Natural killer cell (primary cell): ENCODE measurements around the gene METTL1. TPM values are rescaled to one million over a fixed set of nuclear protein-coding genes. Genes with fewer than 3 reads are reported as not detected.

ENCODE experiments used
- ATAC-seq, 3 donors: fragments of 150-1000 bp in 2 of 3; fragments of 200-7000 bp in 1 of 3; cut with Tn5 transposase; 1 replicate in 1 of 3; 2 replicates in 2 of 3; pipeline ENCODE4 v1.10.0; 2021; ENCODE audit warnings: mild to moderate bottlenecking in 2 of 3, moderate library complexity in 2 of 3
- DNase-seq, 2 donors: peaks; one replicate each; pipeline versions ENCODE4 v3.0.0 to v3.0.0-alpha.2; 2013 to 2021; ENCODE audit warnings: mixed read lengths in 1 of 2
- H3K27ac ChIP-seq: one replicate; pipeline ENCODE4 v1.5.1; 2013; ENCODE audit warnings: mild to moderate bottlenecking, low read length
- H3K27me3 ChIP-seq: one replicate; pipeline ENCODE4 v1.6.1; 2013; ENCODE audit warnings: low read length; ENCODE audit not compliant: control insufficient read depth, insufficient read depth
- H3K36me3 ChIP-seq: one replicate; pipeline ENCODE4 v1.6.1; 2013; ENCODE audit warnings: low read length; ENCODE audit not compliant: control insufficient read depth, insufficient read depth
- H3K4me1 ChIP-seq: one replicate; pipeline ENCODE4 v1.6.1; 2013; ENCODE audit warnings: low read length; ENCODE audit not compliant: control insufficient read depth, insufficient read depth
- H3K4me3 ChIP-seq: one replicate; pipeline ENCODE4 v1.5.1; 2013; ENCODE audit warnings: low read length
- H3K9me3 ChIP-seq: one replicate; pipeline ENCODE4 v1.6.1; 2013; ENCODE audit warnings: low read length; ENCODE audit not compliant: control insufficient read depth, insufficient read depth
- H3K27ac Mint-ChIP-seq, 2 donors: one replicate each; pipeline ENCODE4 v1.8.0; 2022; ENCODE audit warnings: mild to moderate bottlenecking in 2 of 2, mixed read lengths in 2 of 2, moderate library complexity in 1 of 2
- H3K27me3 Mint-ChIP-seq, 2 donors: one replicate each; pipeline ENCODE4 v1.8.0; 2022; ENCODE audit warnings: low read depth in 2 of 2, mixed read lengths in 2 of 2
- H3K36me3 Mint-ChIP-seq: one replicate; pipeline ENCODE4 v1.8.0; 2022; ENCODE audit warnings: mixed read lengths
- H3K4me1 Mint-ChIP-seq, 2 donors: one replicate each; pipeline ENCODE4 v1.8.0; 2022; ENCODE audit warnings: mixed read lengths in 2 of 2
- H3K4me3 Mint-ChIP-seq: one replicate; pipeline ENCODE4 v1.8.0; 2022; ENCODE audit warnings: mild to moderate bottlenecking, moderate library complexity, mixed read lengths
- H3K9me3 Mint-ChIP-seq, 2 donors: one replicate each; pipeline ENCODE4 v1.8.0; 2022; ENCODE audit warnings: mixed read lengths in 2 of 2
- WGBS: methylation state at CpG from one replicate; pipeline ENCODE4 v1.1.7; 2013; ENCODE audit warnings: missing lambda C conversion rate; ENCODE audit not compliant: insufficient coverage; 5-methylcytosine and 5-hydroxymethylcytosine counted together
- intact Hi-C: fragments of 100-400 bp; cut with micrococcal nuclease; formaldehyde crosslinking; loops from one replicate; pipeline ENCODE4 v1.14.2; 2022
- total RNA-seq, 4 donors: library from RNA; stranded (reverse); fragments of 120-200 nt in 1 of 4; gene quantifications; one replicate each; pipeline versions ENCODE4 v1.2.3 to v1.2.4, GENCODE V29; 2013 to 2022
- TF ChIP-seq, protein P1 (sequence below): fragments of 200-600 bp; IDR thresholded peaks from one replicate; pipeline ENCODE4 v1.8.0; 2022; ENCODE audit warnings: antibody characterized with exemption

The METTL1 gene
- total RNA-seq, 3 donors from 2014 or later (not counting 1 experiment from before 2014, with no cell fraction given): 8.0 to 12.5 (median 8.8) TPM

DNA sequence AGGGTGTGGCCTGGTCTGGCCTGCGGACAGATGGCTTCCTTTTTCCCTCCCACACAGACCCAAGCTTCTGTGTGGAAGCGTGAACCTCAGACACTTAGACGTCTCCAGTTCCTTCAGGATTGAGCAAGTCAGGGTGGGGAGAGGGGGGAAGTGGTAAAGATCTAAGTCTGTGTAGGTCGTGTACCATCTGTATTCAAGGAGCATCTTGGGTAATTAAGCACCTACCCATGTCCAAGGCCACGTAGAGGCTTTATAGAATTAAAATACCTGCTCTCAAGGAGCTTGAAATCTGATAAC, 44.9 kb upstream of the METTL1 start:
- ATAC-seq (no peak), DNase-seq (no peak)
- TF ChIP-seq, protein P1, sequence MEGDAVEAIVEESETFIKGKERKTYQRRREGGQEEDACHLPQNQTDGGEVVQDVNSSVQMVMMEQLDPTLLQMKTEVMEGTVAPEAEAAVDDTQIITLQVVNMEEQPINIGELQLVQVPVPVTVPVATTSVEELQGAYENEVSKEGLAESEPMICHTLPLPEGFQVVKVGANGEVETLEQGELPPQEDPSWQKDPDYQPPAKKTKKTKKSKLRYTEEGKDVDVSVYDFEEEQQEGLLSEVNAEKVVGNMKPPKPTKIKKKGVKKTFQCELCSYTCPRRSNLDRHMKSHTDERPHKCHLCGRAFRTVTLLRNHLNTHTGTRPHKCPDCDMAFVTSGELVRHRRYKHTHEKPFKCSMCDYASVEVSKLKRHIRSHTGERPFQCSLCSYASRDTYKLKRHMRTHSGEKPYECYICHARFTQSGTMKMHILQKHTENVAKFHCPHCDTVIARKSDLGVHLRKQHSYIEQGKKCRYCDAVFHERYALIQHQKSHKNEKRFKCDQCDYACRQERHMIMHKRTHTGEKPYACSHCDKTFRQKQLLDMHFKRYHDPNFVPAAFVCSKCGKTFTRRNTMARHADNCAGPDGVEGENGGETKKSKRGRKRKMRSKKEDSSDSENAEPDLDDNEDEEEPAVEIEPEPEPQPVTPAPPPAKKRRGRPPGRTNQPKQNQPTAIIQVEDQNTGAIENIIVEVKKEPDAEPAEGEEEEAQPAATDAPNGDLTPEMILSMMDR: no peak
- intact Hi-C loops: no loop called here
- no peaks in the 10 kb centered on the region for H3K27me3 Mint-ChIP-seq
- H3K4me1 Mint-ChIP-seq: peaks cover 7 to 10% of the 10 kb centered on the region in 2 donors
- H3K4me1 ChIP-seq: no peaks in the 10 kb centered on the region
- H3K27me3 ChIP-seq: no peaks in the 10 kb centered on the region
- peak overlapping the region in 1 of 2 donors; percentile 11 for H3K27ac Mint-ChIP-seq
- H3K27ac ChIP-seq: no peak overlapping the region
- WGBS: 18% methylated on average over 2 of the region's 5 CpGs
- no peak overlapping the region for H3K4me3 Mint-ChIP-seq
- H3K9me3 Mint-ChIP-seq: no peaks in the 10 kb centered on the region
- peaks cover 14% of the 10 kb centered on the region for H3K36me3 ChIP-seq
- H3K9me3 ChIP-seq: no peaks in the 10 kb centered on the region
- H3K4me3 ChIP-seq: no peak overlapping the region
- no peaks in the 10 kb centered on the region for H3K36me3 Mint-ChIP-seq

DNA sequence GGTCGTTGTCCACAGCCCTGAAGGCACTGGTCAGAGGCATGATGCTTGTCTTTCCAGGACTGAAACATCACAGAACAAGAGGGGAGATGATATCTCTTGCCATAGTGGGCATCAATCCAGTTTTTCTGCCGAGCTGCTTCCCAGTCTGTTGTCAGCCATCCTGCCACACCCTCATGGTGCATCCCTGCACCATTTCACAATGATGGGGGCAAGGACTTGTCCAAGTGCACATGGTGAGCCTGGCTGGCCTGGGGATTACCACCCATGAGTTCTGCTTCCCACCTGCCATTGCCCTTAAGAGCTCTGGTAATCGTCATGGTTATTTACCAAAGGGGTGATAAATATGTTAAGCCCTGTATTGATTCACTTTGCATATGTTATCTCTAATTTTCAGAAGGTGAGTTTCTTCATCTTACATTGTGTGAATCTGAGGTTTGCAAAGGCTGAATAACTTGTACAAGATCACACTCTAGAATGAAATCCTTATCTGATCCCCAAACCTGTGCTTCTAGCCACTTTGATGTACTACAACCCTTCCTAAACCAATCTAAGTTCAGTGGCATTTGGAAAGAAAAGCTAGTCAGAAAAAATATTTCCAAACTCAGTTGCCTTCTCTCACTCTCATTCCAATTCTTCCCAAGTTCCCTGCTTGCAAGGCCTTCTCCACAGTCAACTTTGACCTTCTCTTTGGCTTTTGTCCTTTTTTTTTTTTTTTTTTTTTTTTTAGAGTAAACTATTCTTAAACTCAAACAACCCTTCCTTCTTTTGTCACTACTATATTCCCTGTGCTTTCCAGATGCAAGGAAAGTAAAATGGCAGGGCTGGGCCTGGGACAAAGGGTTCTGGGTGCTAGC, 44.3 kb upstream of the METTL1 start:
- Mint-ChIP-seq H3K4me3 (no peak overlapping the region), H3K9me3 (no peaks in the 10 kb centered on the region), H3K4me1 (peaks cover 7 to 10% of the 10 kb centered on the region in 2 donors), H3K36me3 (no peaks in the 10 kb centered on the region), H3K27ac (peak overlapping the region in 1 of 2 donors; percentile 11), H3K27me3 (no peaks in the 10 kb centered on the region)
- intact Hi-C loops: no loop called here
- 83% methylated on average over 3 of the region's 3 CpGs for WGBS
- Histone ChIP-seq H3K9me3 (no peaks in the 10 kb centered on the region), H3K27ac (no peak overlapping the region), H3K36me3 (peaks cover 9% of the 10 kb centered on the region), H3K27me3 (no peaks in the 10 kb centered on the region), H3K4me1 (no peaks in the 10 kb centered on the region), H3K4me3 (no peak overlapping the region)
- DNase-seq (no peak), ATAC-seq (no peak)
- TF ChIP-seq, protein P1: no peak

DNA sequence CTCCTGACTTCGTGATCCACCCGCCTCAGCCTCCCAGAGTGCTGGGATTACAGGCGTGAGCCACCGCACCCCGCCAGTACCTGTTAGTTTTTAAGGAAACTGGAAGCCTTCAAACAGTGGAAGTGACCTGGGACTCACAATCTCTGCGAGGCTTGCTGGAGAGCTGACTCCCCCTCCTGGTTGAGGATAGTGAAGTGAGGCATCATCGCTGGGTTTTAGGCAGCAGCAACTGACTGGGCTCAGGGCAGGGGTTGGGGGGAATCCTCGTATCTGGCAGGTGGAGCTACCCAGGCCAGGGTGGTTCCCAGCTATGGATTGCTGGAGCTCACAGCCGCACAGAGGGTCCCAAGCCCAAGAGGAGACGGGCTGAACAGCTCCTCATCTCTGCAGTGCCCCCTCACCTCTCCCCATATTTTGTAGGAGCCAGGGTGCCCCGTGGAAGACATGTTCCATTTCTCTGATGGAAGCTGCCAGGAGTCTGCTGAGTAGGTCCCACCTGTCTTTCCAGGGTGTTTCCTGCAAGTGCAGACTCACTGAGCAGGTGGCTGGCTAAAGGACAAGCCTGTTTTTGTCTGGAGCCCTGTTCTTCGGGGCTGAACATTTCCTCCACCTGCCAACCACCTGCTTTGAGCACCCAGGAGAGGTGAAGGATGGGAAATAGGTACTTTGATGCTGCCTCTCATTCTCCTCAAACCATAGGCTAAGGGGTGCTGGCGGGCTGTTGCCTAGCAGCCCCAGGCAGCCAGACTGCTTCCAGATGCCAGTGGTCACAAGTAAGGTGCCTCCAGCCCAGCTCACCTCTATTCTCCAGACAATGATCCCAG, 43.5 kb upstream of the METTL1 start:
- Mint-ChIP-seq H3K27ac (no peak overlapping the region), H3K4me3 (no peak overlapping the region), H3K4me1 (peaks cover 7 to 10% of the 10 kb centered on the region in 2 donors), H3K27me3 (no peaks in the 10 kb centered on the region), H3K36me3 (no peaks in the 10 kb centered on the region), H3K9me3 (no peaks in the 10 kb centered on the region)
- TF ChIP-seq, protein P1: no peak
- intact Hi-C loops: no loop called here
- Histone ChIP-seq H3K9me3 (no peaks in the 10 kb centered on the region), H3K36me3 (peaks cover 4% of the 10 kb centered on the region), H3K4me3 (no peak overlapping the region), H3K27ac (no peak overlapping the region), H3K4me1 (no peaks in the 10 kb centered on the region), H3K27me3 (no peaks in the 10 kb centered on the region)
- WGBS: 90% methylated on average over 13 of the region's 13 CpGs
- ATAC-seq: no peak
- no peak for DNase-seq
